Midbrain (tissue), 1 donor: ENCODE results near the gene UCKL1.
"Not testable (repeated sequence)": the region's sequence is repeated elsewhere in the genome, so short reads cannot be mapped to it uniquely, and the experiment has no call there.

Source experiments
- DNase-seq: peaks from one replicate; lab custom pipeline; 2025; lab: John Stamatoyannopoulos, UW

UCKL1 gene

GRCh38 chr20:63955827-63956663, at the start of gene UCKL1:
Gene UCKL1, minus strand, starts transcription at chr20:63956416. Its CDS starts 44 bp downstream, at chr20:63956372.
- peak; percentile 86 for DNase-seq

GRCh38 chr20:64005394-64005793, 49.2 kb upstream of the UCKL1 start:
- DNase-seq = no peak

GRCh38 chr20:64003960-64004725, 47.9 kb upstream of the UCKL1 start:
- DNase-seq = no peak

GRCh38 chr20:64001607-64002011, 45.4 kb upstream of the UCKL1 start:
- no peak for DNase-seq

GRCh38 chr20:64000906-64001305, 44.7 kb upstream of the UCKL1 start:
- no peak for DNase-seq

- DNase-seq = no peak
These were observed 26.7 kb upstream of the UCKL1 start for GRCh38 chr20:63982937-63983336.

- DNase-seq = peak; percentile 95
These were observed 24.9 kb upstream of the UCKL1 start, which contains the start of gene PRPF6 for GRCh38 chr20:63980806-63981728. Gene PRPF6, plus strand, starts transcription at chr20:63981132. Its CDS starts 114 bp downstream, at chr20:63981246.

- no peak for DNase-seq
These were observed 24.1 kb upstream of the UCKL1 start for GRCh38 chr20:63980317-63980805.

- no peak for DNase-seq
These were observed 23.5 kb upstream of the UCKL1 start, which contains the start of gene SAMD10 for GRCh38 chr20:63979557-63980316. Gene SAMD10, minus strand, starts transcription at chr20:63979642. Its CDS starts 175 bp downstream, at chr20:63979467.

- DNase-seq = no peak
These were observed 23.0 kb upstream of the UCKL1 start for GRCh38 chr20:63979229-63979556.

- peak; percentile 13 for DNase-seq
These were observed 22.4 kb upstream of the UCKL1 start for GRCh38 chr20:63978319-63979228.

GRCh38 chr20:63977739-63978276, 21.6 kb upstream of the UCKL1 start:
- no peak for DNase-seq

- no peak for DNase-seq
These were observed 20.9 kb upstream of the UCKL1 start for GRCh38 chr20:63976980-63977738.

GRCh38 chr20:63976511-63976910, 20.3 kb upstream of the UCKL1 start:
- not testable (repeated sequence) for DNase-seq

- DNase-seq = no peak
These were observed 18.4 kb upstream of the UCKL1 start for GRCh38 chr20:63974402-63975200.

GRCh38 chr20:63973636-63974401, 17.6 kb upstream of the UCKL1 start:
- peak; percentile 89 for DNase-seq

GRCh38 chr20:63973160-63973479, 16.9 kb upstream of the UCKL1 start:
- DNase-seq = no peak
